ENCODE measurements around the gene MBD2.

GRCh38 chr18:54224379-54225014 is at the start of gene MBD2:
- TF ChIP-seq CTCF (conservative IDR thresholded peaks at IDR 0.05) = no peak; the same call in none of the 2 replicates
- TF ChIP-seq ZFX (IDR thresholded peaks at IDR 0.05) = no peak
